BLaER1 treated with 17β-estradiol and CSF1 and Interleukin-3, amounts not matched to agents 10 nM and 100 nM (cell line): ENCODE data around the gene NLGN1.
"Not testable (repeated sequence)": the region's sequence is repeated elsewhere in the genome, so short reads cannot be mapped to it uniquely, and the experiment has no call there.

Experiments
- H3K27ac ChIP-seq, 11 experiments: shearing (Covaris generic); formaldehyde crosslinking; 2 replicates each; pipeline ENCODE4 v1.8.1; 2022
- H3K27me3 ChIP-seq, 11 experiments: shearing (Covaris generic); formaldehyde crosslinking; 2 replicates each; pipeline ENCODE4 v1.8.1; 2022
- H3K36me3 ChIP-seq, 11 experiments: shearing (Covaris generic); formaldehyde crosslinking; 2 replicates each; pipeline ENCODE4 v1.8.1; 2022
- H3K4me1 ChIP-seq, 10 experiments: shearing (Covaris generic); formaldehyde crosslinking; 2 replicates each; pipeline ENCODE4 v1.8.1; 2022
- H3K4me2 ChIP-seq, 11 experiments: shearing (Covaris generic); formaldehyde crosslinking; 2 replicates each; pipeline ENCODE4 v1.8.1; 2022
- H3K4me3 ChIP-seq, 10 experiments: shearing (Covaris generic); formaldehyde crosslinking; 2 replicates each; pipeline ENCODE4 v1.8.1; 2022
- H3K9ac ChIP-seq, 11 experiments: shearing (Covaris generic); formaldehyde crosslinking; 2 replicates each; pipeline ENCODE4 v1.8.1; 2022
- H3K9me3 ChIP-seq, 11 experiments: shearing (Covaris generic); formaldehyde crosslinking; replicated peaks in 1 of 11; 2 replicates each; pipeline ENCODE4 v1.8.1; 2022
- H4K20me1 ChIP-seq, 11 experiments: shearing (Covaris generic); formaldehyde crosslinking; 2 replicates each; pipeline ENCODE4 v1.8.1; 2022
- Cebpa-rat ChIP-seq, 11 experiments: shearing (Covaris generic); IDR thresholded peaks; 2 replicates each; pipeline ENCODE4 v1.8.1; 2022

Gene NLGN1

DNA sequence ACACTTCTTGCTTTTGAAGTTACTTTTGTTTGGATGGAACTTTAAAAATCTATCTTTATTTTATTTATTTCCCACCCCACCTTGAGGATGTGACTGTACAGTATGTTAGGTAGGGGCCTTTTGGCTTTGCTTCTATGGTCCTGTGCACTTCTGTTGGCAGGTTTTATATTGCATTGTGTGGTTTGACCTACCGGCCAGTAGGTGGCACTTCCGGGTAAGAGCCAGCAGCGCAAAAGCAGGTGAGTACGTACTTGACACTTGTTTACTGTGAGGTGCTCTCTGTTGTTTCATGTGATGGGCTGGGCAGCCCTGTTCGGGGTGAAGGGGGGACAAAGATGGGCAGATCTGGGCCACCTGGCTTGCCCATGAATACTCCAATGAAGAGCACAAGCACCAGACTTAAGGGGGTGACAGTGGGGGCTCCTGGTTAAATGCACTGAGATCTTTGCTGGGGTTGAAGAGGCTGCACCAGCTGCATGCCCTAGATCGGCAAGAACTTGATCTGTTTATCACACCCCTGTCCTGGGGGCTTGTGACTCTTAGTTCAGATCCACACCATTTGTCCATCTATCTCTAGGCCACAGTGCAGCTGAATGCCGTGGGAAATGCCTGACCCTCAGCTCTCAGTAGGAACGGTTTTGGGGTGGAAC is 131.6 kb downstream of the NLGN1 start:
- no peaks in the 10 kb centered on the region for H3K27me3 ChIP-seq
- no peak overlapping the region for H3K4me2 ChIP-seq
- H3K4me1 ChIP-seq, result no peaks in the 10 kb centered on the region
- TF ChIP-seq Cebpa-rat (IDR thresholded peaks at IDR 0.05), result no peak
- no peak overlapping the region for H3K9ac ChIP-seq
- H3K27ac ChIP-seq, result no peak overlapping the region
- no peaks in the 10 kb centered on the region for H4K20me1 ChIP-seq
- H3K4me3 ChIP-seq, result no peak overlapping the region
- peaks cover 16 to 30% (median 21%) of the 10 kb centered on the region in 11 experiments; a peak in 18 of 22 replicates for H3K9me3 ChIP-seq
- no peaks in the 10 kb centered on the region for H3K36me3 ChIP-seq

DNA sequence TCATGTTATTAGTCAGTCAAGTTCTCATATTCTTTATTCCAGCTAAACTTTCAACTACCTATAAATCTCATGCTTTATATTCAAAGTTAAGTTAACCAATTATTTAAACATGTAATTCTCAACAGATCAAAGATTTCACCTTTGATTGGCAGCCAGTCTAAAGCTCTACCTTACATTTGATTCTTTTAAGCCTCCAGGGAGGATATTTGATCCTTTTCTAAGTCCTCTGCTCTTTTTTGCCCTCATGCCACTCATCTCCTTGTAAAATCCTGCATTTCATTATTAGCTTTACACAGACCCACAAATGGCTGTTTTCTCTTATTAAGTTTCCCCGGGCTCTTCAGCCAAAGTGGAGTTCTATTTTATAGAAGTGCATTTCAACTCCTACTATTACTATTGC is 134.1 kb downstream of the NLGN1 start:
- Histone ChIP-seq H3K4me3 (no peak overlapping the region), H3K36me3 (no peaks in the 10 kb centered on the region), H3K9ac (no peak overlapping the region), H3K9me3 (peaks cover 15 to 30% (median 19%) of the 10 kb centered on the region in 11 experiments; a peak in 18 of 22 replicates), H4K20me1 (no peaks in the 10 kb centered on the region), H3K4me2 (no peak overlapping the region), H3K4me1 (no peaks in the 10 kb centered on the region), H3K27me3 (no peaks in the 10 kb centered on the region), H3K27ac (no peak overlapping the region)
- no peak for TF ChIP-seq Cebpa-rat (IDR thresholded peaks at IDR 0.05)

- Histone ChIP-seq H3K4me2 (no peak overlapping the region), H3K4me3 (no peak overlapping the region), H4K20me1 (no peaks in the 10 kb centered on the region), H3K9me3 (no peaks in the 10 kb centered on the region), H3K27me3 (no peaks in the 10 kb centered on the region), H3K27ac (no peak overlapping the region), H3K36me3 (no peaks in the 10 kb centered on the region), H3K4me1 (no peaks in the 10 kb centered on the region), H3K9ac (no peak overlapping the region)
- no peak for TF ChIP-seq Cebpa-rat (IDR thresholded peaks at IDR 0.05)
Measured at GRCh38 chr3:173538410-173538809, 140.9 kb downstream of the NLGN1 start.

DNA sequence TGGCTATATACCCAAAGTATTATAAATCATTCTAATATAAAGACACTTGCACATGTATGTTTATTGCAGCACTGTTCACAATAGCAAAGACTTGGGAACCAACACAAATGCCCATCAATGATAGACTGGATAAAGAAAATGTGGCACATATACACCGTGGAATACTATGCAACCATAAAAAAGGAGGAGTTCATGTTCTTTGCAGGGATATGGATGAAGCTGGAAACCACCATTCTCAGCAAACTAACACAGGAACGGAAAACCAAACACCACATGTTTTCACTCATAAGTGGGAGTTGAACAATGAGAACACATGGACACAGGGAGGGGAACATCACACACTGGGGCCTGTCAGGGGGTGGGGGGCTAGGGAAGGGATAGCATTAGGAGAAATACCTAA is 148.0 kb downstream of the NLGN1 start:
- not testable (repeated sequence) for H3K4me1 ChIP-seq, H3K36me3 ChIP-seq, H3K27me3 ChIP-seq, H3K9ac ChIP-seq, H3K9me3 ChIP-seq, H3K4me3 ChIP-seq, H4K20me1 ChIP-seq, H3K4me2 ChIP-seq, H3K27ac ChIP-seq

- Histone ChIP-seq H3K4me1 (no peaks in the 10 kb centered on the region), H4K20me1 (no peaks in the 10 kb centered on the region)
Measured at GRCh38 chr3:173547070-173547469, 149.5 kb downstream of the NLGN1 start.

GRCh38 chr3:173548261-173548660 is 150.7 kb downstream of the NLGN1 start:
- Histone ChIP-seq H3K9ac (no peak overlapping the region), H3K36me3 (no peaks in the 10 kb centered on the region), H3K4me1 (no peaks in the 10 kb centered on the region), H3K27ac (no peak overlapping the region), H3K4me2 (no peak overlapping the region), H4K20me1 (no peaks in the 10 kb centered on the region), H3K9me3 (no peaks in the 10 kb centered on the region), H3K4me3 (no peak overlapping the region), H3K27me3 (no peaks in the 10 kb centered on the region)
- no peak for TF ChIP-seq Cebpa-rat (IDR thresholded peaks at IDR 0.05)

More at GRCh38 chr3:173547070-173547469, 149.5 kb downstream of the NLGN1 start:
- no peak for TF ChIP-seq Cebpa-rat (IDR thresholded peaks at IDR 0.05)
- H3K4me3 ChIP-seq, result no peak overlapping the region
- no peak overlapping the region for H3K9ac ChIP-seq
- H3K9me3 ChIP-seq, result no peaks in the 10 kb centered on the region
- H3K27ac ChIP-seq, result no peak overlapping the region
- no peaks in the 10 kb centered on the region for H3K36me3 ChIP-seq
- no peaks in the 10 kb centered on the region for H3K27me3 ChIP-seq
- H3K4me2 ChIP-seq, result no peak overlapping the region

- Histone ChIP-seq H3K4me2 (no peak overlapping the region), H3K4me3 (no peak overlapping the region), H4K20me1 (no peaks in the 10 kb centered on the region), H3K27ac (no peak overlapping the region), H3K36me3 (no peaks in the 10 kb centered on the region), H3K4me1 (no peaks in the 10 kb centered on the region), H3K27me3 (no peaks in the 10 kb centered on the region), H3K9ac (no peak overlapping the region), H3K9me3 (no peaks in the 10 kb centered on the region)
- TF ChIP-seq Cebpa-rat (IDR thresholded peaks at IDR 0.05), result no peak
Measured at GRCh38 chr3:173552526-173552925, 155.0 kb downstream of the NLGN1 start.

DNA sequence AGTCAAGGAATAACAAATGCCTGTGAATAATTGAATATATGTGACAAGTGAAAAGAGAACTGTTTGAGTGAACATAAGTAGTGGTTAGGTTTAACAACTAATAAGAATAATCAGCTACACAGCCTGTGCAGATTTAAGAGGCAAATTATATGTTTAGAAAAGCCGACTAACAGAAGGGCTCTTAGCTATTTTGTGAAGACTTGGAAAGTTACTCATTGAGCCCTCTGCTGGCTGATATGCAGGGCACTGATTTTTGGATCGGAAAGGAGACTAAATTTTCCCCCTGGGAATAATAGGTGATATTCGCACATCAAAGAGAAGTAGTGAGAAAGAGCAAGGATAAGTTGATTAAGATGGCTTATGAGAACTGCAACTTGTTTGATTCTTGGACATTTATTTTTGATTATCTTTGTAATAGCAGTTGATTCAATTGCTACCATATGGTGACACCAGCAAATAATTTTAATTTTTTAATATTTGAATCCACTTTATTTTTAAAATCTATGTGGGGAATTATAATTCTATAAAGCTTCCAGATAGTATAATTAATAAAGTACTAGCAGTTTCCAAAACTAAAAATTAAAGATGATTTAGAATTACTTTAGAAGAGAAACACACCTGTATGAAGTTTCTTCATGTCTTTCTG is 156.2 kb downstream of the NLGN1 start:
- Histone ChIP-seq H3K9me3 (no peaks in the 10 kb centered on the region), H4K20me1 (no peaks in the 10 kb centered on the region), H3K4me2 (no peak overlapping the region), H3K4me1 (no peaks in the 10 kb centered on the region), H3K36me3 (no peaks in the 10 kb centered on the region), H3K27ac (no peak overlapping the region), H3K4me3 (no peak overlapping the region), H3K9ac (no peak overlapping the region), H3K27me3 (no peaks in the 10 kb centered on the region)
- no peak for TF ChIP-seq Cebpa-rat (IDR thresholded peaks at IDR 0.05)

DNA sequence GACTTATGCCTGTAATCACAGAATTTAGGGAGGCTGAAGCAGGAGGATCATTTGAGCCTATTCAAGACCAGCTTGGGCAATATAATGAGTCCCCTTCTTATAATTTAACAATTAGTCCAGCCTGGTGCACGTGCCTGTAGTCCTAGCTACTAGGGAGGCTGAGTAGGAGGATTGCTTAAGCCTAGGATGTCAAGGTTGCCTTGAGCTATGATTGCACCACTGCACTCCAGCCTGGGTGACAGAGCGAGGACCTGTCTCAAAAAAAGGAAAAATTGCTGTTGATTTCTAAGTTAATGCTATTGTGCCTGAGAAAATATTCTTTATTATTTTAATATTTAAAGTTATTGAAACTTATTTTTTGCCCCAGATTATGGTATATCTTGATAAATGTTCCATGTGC is 159.0 kb downstream of the NLGN1 start:
- Histone ChIP-seq H3K4me2 (no peak overlapping the region), H3K4me1 (no peaks in the 10 kb centered on the region), H3K9ac (no peak overlapping the region), H3K36me3 (no peaks in the 10 kb centered on the region), H4K20me1 (no peaks in the 10 kb centered on the region), H3K9me3 (no peaks in the 10 kb centered on the region), H3K27ac (no peak overlapping the region), H3K4me3 (no peak overlapping the region), H3K27me3 (no peaks in the 10 kb centered on the region)
- TF ChIP-seq Cebpa-rat (IDR thresholded peaks at IDR 0.05), result no peak

DNA sequence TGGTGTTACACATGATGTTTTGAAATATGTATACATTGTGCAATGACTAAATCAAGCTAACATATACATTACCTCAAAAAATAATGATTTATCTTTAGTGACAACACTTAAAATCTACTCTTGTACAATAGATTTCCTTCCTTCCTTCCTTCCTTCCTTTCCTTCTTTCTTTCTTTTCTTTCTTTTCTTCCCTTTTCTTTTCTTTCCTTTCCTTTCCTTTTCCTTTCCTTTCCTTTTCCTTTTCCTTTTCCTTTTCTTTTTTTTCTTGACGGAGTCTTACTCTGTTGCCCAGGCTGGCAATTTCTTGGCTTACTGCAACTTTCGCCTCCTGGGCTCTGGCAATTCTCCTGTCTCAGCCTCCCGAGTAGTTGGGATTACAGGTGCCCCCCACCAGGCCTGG is 170.5 kb downstream of the NLGN1 start:
- H3K9me3 ChIP-seq, result no peaks in the 10 kb centered on the region
- H3K27me3 ChIP-seq, result no peaks in the 10 kb centered on the region
- no peak overlapping the region for H3K27ac ChIP-seq
- H3K4me1 ChIP-seq, result no peaks in the 10 kb centered on the region
- H3K4me3 ChIP-seq, result no peak overlapping the region
- no peaks in the 10 kb centered on the region for H4K20me1 ChIP-seq
- no peak for TF ChIP-seq Cebpa-rat (IDR thresholded peaks at IDR 0.05)
- H3K4me2 ChIP-seq, result no peak overlapping the region
- no peak overlapping the region for H3K9ac ChIP-seq
- no peaks in the 10 kb centered on the region for H3K36me3 ChIP-seq
